HEK293 (cell line): ENCODE results near the gene HNRNPK.
A peak's percentile ranks its signal among the peaks of the same experiment; 100 is the strongest.

ENCODE experiments used
- OSR2 ChIP-seq: fragments of 450-650 bp; formaldehyde crosslinking; IDR thresholded peaks from 2 replicates; pipeline ENCODE4 v1.5.1; 2016; ENCODE audit warnings: missing biosample characterization, missing genetic modification characterization
- YY1 ChIP-seq: fragments of 450-650 bp; formaldehyde crosslinking; IDR thresholded peaks from 2 replicates; pipeline ENCODE4 v1.5.1; 2018; ENCODE audit warnings: missing biosample characterization, missing genetic modification characterization
- ZBTB20 ChIP-seq: fragments of 450-650 bp; formaldehyde crosslinking; IDR thresholded peaks from 2 replicates; pipeline ENCODE4 v1.5.1; 2016; ENCODE audit warnings: missing biosample characterization, missing genetic modification characterization
- ZBTB8A ChIP-seq: fragments of 450-650 bp; formaldehyde crosslinking; IDR thresholded peaks from 2 replicates; pipeline ENCODE4 v1.5.1; 2016; ENCODE audit warnings: missing biosample characterization, missing genetic modification characterization
- ZNF114 ChIP-seq: fragments of 450-650 bp; formaldehyde crosslinking; IDR thresholded peaks from 2 replicates; pipeline ENCODE4 v1.5.0; 2017; ENCODE audit warnings: missing biosample characterization, missing genetic modification characterization
- ZNF23 ChIP-seq: fragments of 450-650 bp; formaldehyde crosslinking; IDR thresholded peaks from 2 replicates; pipeline ENCODE4 v1.5.1; 2016; ENCODE audit warnings: missing biosample characterization, missing genetic modification characterization, borderline replicate concordance
- ZNF292 ChIP-seq: fragments of 450-650 bp; formaldehyde crosslinking; IDR thresholded peaks from 2 replicates; pipeline ENCODE4 v1.5.1; 2016; ENCODE audit warnings: low read depth, missing biosample characterization, missing genetic modification characterization, borderline replicate concordance
- ZNF48 ChIP-seq: fragments of 450-650 bp; formaldehyde crosslinking; IDR thresholded peaks from 2 replicates; pipeline ENCODE4 v1.5.1; 2016; ENCODE audit warnings: missing biosample characterization, missing genetic modification characterization
- ZNF501 ChIP-seq: fragments of 450-650 bp; formaldehyde crosslinking; IDR thresholded peaks from 2 replicates; pipeline ENCODE4 v1.5.1; 2016; ENCODE audit warnings: missing biosample characterization, missing genetic modification characterization
- ZNF548 ChIP-seq: fragments of 450-650 bp; formaldehyde crosslinking; IDR thresholded peaks from 2 replicates; pipeline ENCODE4 v1.5.1; 2016; ENCODE audit warnings: missing biosample characterization, missing genetic modification characterization
- ZNF670 ChIP-seq: fragments of 450-650 bp; formaldehyde crosslinking; IDR thresholded peaks from 2 replicates; pipeline ENCODE4 v1.5.1; 2016; ENCODE audit warnings: missing biosample characterization, missing genetic modification characterization, low read depth
- TF ChIP-seq, protein P1 (sequence below): fragments of 450-650 bp; formaldehyde crosslinking; IDR thresholded peaks from 2 replicates; pipeline ENCODE4 v1.5.1; 2016; ENCODE audit warnings: missing biosample characterization, missing genetic modification characterization
- TF ChIP-seq, protein P2 (sequence below): fragments of 450-650 bp; formaldehyde crosslinking; IDR thresholded peaks from 2 replicates; pipeline ENCODE4 v1.5.1; 2016; ENCODE audit warnings: missing biosample characterization, missing genetic modification characterization
- TF ChIP-seq, protein P3 (sequence below): fragments of 450-650 bp; formaldehyde crosslinking; IDR thresholded peaks from 2 replicates; pipeline ENCODE4 v1.5.1; 2016; ENCODE audit warnings: missing biosample characterization, missing genetic modification characterization

DNA sequence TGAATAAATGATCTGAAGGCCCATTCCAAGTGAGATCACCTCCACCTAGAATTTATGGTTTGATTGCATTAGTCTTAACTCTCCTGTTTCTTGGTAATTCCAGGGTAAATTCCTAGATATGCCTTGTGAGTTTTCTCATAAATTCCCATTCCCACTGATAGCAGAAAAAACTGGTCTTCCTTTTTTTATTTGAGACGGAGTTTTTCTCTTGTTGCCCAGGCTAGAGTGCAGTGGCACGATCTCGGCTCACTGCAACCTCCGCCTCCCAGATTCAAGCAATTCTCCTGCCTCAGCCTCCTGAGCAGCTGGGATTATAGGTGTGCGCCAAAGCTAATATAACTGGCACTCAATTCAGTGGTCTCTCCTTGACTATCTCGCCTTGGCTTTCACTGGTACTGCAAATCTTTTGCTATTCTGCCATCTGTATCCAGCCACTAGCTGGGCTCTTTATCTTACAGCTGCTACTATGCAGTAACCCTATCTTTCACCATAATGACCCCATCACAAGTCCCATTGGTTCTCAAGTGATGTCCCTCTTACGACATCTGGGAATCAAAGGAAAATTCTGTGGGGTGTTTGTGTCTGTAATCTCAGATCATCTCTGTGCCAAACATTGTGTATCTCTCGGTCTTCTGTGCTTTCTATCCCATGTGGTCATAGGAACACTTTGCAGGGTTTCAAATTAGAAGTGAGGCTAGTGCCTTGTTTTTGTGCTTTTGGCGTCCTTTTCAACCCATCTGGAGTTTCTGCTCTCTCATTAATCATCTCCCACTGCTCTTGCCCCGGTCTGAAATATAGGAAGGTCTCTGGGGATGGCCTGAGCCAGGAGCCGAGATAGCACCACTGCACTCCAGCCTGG is 14.4 kb downstream of the HNRNPK start:
- TF ChIP-seq ZBTB20 (tag by site-specific recombination) (no peak), ZNF23 (no peak), ZNF48 (tag by site-specific recombination) (no peak), ZNF501 (0 out of 2 replicates have a peak, but pooled peaks have one; percentile 9), ZNF114 (no peak), OSR2 (tag by site-specific recombination) (peak; percentile 88), YY1 (tag by site-specific recombination) (no peak), ZNF670 (tag by site-specific recombination) (no peak), ZNF292 (tag by site-specific recombination) (no peak), ZNF548 (no peak), ZBTB8A (tag by site-specific recombination) (no peak)
- TF ChIP-seq, protein P1, sequence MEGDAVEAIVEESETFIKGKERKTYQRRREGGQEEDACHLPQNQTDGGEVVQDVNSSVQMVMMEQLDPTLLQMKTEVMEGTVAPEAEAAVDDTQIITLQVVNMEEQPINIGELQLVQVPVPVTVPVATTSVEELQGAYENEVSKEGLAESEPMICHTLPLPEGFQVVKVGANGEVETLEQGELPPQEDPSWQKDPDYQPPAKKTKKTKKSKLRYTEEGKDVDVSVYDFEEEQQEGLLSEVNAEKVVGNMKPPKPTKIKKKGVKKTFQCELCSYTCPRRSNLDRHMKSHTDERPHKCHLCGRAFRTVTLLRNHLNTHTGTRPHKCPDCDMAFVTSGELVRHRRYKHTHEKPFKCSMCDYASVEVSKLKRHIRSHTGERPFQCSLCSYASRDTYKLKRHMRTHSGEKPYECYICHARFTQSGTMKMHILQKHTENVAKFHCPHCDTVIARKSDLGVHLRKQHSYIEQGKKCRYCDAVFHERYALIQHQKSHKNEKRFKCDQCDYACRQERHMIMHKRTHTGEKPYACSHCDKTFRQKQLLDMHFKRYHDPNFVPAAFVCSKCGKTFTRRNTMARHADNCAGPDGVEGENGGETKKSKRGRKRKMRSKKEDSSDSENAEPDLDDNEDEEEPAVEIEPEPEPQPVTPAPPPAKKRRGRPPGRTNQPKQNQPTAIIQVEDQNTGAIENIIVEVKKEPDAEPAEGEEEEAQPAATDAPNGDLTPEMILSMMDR: no peak
- TF ChIP-seq, protein P2, sequence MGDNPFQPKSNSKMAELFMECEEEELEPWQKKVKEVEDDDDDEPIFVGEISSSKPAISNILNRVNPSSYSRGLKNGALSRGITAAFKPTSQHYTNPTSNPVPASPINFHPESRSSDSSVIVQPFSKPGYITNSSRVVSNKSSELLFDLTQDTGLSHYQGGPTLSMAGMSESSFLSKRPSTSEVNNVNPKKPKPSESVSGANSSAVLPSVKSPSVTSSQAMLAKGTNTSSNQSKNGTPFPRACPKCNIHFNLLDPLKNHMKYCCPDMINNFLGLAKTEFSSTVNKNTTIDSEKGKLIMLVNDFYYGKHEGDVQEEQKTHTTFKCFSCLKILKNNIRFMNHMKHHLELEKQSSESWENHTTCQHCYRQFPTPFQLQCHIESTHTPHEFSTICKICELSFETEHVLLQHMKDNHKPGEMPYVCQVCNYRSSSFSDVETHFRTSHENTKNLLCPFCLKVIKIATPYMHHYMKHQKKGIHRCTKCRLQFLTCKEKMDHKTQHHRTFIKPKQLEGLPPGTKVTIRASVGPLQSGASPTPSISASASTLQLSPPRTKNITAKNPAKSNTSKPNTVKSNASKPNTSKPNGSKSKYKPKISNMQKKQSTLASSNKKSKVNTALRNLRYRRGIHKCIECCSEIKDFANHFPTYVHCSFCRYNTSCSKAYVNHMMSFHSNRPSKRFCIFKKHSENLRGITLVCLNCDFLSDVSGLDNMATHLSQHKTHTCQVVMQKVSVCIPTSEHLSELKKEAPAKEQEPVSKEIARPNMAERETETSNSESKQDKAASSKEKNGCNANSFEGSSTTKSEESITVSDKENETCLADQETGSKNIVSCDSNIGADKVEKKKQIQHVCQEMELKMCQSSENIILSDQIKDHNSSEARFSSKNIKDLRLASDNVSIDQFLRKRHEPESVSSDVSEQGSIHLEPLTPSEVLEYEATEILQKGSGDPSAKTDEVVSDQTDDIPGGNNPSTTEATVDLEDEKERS (tag by site-specific recombination): no peak
- TF ChIP-seq, protein P3, sequence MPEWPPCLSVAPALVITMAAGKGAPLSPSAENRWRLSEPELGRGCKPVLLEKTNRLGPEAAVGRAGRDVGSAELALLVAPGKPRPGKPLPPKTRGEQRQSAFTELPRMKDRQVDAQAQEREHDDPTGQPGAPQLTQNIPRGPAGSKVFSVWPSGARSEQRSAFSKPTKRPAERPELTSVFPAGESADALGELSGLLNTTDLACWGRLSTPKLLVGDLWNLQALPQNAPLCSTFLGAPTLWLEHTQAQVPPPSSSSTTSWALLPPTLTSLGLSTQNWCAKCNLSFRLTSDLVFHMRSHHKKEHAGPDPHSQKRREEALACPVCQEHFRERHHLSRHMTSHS: no peak
